A549 treated with Hydrocortisone at 1 μM for 4 hours (cell line): ENCODE results near the gene ADGRG2. TPM values are rescaled to one million over a fixed set of nuclear protein-coding genes. Genes with fewer than 3 reads are reported as not detected.

ENCODE experiments used
- total RNA-seq: library from RNA; stranded (reverse); fragments of 200-300 nt; extraction: Qiagen RNA extraction; gene quantifications from 5 replicates; pipeline ENCODE4 v1.2.3, GENCODE V29; 2022

The ADGRG2 gene, protein sequence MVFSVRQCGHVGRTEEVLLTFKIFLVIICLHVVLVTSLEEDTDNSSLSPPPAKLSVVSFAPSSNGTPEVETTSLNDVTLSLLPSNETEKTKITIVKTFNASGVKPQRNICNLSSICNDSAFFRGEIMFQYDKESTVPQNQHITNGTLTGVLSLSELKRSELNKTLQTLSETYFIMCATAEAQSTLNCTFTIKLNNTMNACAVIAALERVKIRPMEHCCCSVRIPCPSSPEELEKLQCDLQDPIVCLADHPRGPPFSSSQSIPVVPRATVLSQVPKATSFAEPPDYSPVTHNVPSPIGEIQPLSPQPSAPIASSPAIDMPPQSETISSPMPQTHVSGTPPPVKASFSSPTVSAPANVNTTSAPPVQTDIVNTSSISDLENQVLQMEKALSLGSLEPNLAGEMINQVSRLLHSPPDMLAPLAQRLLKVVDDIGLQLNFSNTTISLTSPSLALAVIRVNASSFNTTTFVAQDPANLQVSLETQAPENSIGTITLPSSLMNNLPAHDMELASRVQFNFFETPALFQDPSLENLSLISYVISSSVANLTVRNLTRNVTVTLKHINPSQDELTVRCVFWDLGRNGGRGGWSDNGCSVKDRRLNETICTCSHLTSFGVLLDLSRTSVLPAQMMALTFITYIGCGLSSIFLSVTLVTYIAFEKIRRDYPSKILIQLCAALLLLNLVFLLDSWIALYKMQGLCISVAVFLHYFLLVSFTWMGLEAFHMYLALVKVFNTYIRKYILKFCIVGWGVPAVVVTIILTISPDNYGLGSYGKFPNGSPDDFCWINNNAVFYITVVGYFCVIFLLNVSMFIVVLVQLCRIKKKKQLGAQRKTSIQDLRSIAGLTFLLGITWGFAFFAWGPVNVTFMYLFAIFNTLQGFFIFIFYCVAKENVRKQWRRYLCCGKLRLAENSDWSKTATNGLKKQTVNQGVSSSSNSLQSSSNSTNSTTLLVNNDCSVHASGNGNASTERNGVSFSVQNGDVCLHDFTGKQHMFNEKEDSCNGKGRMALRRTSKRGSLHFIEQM
- 9.3 to 12.1 TPM (median 11.5 TPM) in 5 replicates for total RNA-seq

DNA sequence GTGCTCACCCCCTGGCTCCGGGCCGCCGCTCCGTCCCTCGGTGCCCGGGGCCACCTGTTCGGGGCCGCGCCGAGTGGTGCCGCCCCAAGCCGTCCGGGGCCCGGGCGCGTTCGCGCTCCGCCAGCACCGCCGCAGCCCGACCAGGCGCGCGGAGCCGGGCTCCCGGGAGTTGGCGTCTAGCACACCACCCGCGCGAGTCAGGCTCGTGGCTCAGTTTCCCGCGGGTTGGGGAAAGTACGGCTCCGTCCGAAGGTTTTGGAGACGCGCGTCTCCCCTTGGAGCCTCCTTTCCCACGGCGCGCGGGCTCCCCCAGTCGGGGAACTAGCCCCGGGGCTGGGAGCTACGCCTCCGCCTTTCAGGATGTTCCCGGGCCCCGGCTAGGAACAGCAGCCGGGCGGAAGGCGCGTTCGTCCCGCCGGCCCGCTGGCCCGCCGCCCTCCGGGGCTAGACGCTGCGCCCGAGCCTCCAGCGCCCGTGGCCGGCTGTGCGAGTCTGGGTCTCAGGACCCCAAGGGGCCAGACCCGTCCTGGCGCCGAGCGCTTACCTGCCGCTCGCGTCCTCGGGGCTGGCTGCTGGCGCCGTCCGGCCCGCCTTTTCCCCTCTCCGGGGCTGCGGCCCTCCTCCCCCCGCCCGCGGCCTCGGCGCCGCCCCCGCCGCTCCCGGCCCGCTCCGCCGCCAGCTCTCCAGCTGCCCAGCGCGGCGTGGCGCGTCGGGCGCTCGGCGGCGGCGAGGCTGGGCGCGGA lies at the start of gene ADGRG2:
Gene ADGRG2, minus strand, starts transcription at position 571 of the 743 bp plus-strand sequence. CDS start 53,634 bp downstream, outside the sequence.

DNA sequence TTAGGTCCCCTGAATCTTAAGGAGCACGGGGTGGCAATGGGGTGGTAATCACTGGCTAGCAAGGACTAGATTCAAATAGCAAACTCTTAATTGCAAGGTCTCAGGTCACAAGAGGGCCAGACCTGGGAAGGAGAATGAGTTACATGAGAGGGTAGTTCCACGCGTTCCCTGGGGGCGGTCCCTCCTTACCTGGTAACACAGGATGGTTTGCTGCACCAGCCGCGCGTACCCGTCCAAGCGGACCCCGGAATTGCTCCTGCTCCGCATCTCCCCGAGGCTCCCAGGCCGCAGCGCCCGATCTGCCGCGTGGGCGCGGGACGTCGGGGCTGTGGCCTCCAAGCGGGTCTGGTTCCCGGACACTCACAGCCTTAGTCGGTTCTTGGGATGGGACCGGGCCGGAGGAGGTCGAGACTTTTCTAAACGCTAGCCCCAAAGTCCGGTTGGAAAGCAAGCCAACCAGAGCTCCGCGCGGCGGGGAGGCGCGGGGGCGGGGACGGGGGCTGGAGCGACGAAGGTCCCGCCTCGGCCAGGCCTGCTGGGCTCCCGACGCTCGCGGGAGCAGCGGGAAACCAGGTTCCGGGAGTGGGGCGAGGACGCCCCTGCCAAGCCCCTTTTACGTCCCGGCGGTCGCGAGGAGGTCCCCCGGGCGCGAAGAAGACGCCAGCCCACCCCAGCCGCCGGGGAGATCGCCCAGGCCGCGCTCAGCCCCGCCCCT lies 138.4 kb downstream of the ADGRG2 start, which contains the start of gene PHKA2:
Gene PHKA2, minus strand, starts transcription at position 449 of the 715 bp plus-strand sequence. Its CDS starts 182 bp downstream, at position 267.

Other genes with a start within 250 kb of the ADGRG2 start
- gene PHKA2, start 138.4 kb downstream of the ADGRG2 start, total RNA-seq, result 12.0 to 16.0 TPM (median 13.2 TPM) in 5 replicates
- 231 to 314 TPM (median 295 TPM) in 5 replicates for gene PDHA1, start 221.5 kb upstream of the ADGRG2 start, total RNA-seq